Ammon's horn (tissue), 1 donor: ENCODE results near the gene TIMM13.
"Not testable (repeated sequence)": the region's sequence is repeated elsewhere in the genome, so short reads cannot be mapped to it uniquely, and the experiment has no call there.

Source experiments
- DNase-seq: peaks from one replicate; pipeline ENCODE4 v3.0.0-alpha.2; 2016; ENCODE audit warnings: low spot score

Gene TIMM13

DNA sequence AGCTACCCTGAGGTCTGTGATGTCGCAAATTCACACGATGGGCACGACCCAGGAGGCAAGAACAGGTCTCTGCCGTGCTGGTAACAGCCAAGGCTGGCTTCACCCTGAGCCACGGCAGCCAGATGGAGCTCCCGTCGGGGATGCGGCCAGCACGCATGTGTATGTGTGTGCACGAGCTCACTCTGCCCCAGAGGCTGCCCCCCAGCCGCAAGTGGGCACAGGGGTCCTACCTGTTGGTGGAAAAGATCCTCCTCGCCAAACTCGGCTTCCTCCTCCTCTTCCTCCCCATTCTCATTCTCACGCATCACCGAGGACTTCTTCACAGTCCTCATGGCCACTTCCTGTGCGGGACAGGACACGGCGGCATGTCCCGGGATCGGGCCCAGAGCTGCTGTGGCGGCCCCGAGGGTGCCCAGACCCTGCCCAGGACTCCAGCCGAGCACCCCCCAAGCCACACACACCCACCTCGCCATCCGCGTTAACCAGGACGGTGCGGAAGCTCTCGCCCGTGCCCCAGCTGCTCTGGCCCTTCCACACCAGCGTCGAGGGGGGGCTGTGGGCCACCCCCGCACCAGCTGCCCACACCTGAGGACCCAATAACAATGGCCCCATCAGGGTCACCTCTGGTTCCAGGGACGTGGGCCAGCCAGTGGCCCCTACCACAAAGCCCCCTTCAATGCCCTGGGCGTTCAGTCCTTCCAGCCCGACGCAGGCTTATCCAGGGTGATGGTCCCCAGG lies 4.1 kb upstream of the TIMM13 start:
- DNase-seq = no peak

DNA sequence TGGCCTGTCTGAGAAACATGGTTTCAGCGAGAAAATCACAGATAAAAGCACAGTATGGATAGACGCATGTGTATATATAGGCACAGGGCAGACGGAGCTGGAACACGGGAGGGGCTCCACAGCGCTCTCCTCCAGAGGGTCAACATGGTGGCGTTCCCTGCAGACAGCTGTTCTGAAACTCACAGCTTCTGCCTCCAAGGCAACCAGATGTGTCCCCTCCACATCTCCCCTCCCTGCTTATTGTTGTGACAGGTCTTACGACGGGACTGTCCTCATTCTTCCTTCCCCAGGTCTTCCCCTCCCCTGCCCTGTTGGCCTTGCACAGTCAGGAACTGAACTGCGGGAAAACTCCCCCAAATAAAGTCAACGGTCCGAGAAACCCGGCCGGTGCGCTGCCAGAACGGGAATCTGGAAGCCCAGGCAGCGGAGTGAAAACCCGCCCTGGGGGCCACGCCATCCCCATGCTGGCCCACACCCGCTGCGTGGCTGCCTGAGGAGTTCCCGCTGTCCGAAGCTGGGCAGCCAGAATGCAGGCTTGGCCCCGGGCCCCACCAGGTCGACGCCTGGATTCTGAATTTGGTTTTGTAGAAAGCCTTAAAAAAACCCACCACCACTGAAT lies 2.6 kb upstream of the TIMM13 start:
- no peak for DNase-seq

DNA sequence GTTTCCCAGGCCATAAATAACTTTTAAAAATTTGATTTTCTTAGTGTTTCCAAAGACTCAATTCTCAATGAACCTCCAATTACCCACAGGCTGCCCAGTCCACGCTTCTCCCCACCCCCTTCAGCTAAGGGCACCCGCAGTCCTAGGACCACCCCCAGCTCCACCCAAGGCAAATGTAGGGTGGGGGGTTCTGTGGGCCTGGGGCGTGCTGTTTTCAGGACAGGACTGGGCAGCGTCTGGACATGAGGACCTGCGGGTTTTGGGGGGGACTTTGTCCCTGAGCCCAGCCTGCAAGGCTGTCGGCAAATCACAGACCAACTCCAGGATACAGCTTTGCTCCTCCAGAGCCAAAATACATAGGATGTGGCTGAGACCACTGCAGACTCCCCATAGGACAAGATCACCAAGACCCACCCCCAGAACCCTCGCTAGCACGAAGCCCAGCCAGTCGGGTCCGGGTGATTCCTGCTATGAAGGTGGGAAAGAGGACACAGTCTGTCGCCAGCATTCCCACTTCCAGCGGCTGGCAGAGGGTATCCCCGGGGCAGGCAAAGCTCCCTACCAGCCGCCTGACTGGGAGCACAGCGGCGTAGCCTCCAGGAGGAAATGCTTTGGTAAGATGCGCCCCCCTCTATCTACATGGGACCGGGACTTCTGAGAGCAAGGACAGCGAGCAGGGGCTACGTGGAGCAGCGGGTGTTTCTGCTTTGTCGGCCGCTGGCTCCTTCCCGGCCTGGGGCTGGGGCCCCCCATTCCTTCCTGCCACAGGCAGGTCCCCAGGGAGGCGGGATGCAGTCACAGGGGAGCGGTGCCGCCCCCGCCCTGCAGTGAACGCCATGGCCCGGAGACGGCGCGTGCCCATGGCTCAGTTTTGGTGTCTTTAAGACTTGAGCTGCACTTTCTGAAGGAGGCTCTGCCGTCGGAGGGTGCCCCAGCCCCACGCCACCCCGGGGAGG lies 1.6 kb upstream of the TIMM13 start:
- no peak for DNase-seq

DNA sequence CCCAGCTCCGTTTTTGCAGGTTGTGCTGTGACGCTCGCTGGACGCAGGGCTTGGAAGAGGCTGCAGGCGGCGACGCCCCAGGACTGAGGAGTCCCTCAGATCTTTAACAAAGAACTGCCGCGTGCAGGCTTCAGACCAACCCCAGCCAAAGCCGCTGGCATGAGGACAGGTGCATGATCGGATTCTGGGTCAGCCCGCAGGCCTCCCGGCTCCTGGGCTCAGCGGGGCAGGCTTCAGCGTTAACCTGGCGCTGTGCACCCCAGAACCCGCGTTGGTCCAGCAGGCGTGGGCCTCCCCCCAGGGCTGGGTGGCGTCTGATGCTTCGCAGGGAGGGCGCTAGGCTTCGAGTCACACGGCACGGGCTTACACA lies 920 bp upstream of the TIMM13 start:
- peak; percentile 50 for DNase-seq

DNA sequence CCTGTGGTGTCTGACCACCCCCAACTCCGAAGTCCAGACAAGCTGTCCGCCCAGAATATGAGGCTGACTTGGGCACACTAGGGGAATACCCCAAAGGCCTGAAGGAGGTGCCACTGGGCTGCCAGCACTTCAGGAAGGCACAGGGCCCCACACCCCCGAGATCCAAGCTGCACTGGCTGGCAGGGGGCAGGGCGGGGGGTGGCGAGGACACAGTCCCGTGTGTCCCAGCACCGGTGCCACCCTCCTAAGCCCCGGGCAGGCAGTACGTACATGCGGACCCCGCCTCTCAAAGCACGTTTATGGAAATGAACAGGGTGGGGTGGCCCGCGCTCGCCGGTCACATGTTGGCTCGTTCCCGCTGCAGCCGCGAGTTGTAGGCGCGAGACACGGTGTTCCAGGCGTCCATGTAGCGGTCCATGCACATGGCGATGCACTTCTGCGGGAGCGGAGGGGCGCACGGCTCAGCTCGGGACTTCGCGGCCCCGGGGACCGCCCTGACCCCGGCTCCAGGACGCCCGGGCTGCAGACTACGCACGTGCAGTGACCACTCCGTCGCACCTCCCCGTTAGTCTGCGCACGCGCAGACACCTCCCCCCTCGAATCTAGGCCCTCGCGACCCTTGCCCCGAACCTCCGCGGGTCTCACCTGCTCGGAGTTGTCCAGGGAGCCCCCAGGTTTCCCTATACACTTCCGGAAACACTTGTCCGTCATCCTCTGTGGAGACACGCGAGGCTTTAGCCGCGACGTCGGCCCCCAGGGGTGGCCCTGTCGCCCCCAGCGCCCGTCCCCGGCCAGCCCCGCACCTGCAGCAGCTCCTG lies 566 bp downstream of the TIMM13 start:
- DNase-seq = no peak

DNA sequence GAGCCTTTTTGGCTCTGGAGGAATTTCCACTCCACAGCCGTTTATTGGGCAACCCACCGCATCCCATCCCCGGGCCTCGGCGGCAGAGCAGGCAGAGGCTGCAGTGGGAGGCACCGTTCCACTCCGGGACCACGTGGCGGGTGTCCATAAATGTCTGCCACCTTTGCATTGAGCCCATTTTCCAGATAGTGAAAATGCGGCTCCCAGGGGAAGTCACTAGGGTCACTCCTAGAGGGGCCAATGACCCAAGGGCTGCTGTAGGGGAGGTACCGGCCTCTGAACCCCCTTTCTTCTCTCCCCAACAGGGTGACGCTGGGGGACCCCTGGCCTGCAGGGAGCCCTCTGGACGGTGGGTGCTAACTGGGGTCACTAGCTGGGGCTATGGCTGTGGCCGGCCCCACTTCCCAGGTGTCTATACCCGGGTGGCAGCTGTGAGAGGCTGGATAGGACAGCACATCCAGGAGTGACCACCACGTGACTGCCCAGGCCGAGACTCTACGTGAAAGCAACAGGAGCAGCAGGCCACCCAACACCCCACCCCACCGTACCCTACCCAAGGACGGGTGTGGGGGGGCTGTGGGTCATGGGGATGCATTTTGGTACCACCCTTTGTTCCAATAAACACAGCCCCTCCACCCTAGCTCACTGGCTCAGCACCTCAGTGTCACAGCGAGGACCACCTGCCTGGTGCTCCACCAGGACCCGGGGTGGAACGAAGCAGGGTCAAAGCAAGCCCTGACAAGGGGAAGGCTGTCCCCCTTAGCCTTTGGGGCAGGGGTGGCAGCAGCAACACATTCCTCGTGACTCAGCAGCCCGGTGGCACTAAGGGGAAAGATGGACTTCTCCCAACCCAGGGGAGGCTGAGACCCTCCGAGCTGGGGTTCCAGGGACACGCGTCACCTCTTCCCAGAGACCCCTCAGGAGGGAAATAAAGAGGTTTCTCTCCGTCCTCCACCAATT lies 1.5 kb downstream of the TIMM13 start:
- DNase-seq = no peak

DNA sequence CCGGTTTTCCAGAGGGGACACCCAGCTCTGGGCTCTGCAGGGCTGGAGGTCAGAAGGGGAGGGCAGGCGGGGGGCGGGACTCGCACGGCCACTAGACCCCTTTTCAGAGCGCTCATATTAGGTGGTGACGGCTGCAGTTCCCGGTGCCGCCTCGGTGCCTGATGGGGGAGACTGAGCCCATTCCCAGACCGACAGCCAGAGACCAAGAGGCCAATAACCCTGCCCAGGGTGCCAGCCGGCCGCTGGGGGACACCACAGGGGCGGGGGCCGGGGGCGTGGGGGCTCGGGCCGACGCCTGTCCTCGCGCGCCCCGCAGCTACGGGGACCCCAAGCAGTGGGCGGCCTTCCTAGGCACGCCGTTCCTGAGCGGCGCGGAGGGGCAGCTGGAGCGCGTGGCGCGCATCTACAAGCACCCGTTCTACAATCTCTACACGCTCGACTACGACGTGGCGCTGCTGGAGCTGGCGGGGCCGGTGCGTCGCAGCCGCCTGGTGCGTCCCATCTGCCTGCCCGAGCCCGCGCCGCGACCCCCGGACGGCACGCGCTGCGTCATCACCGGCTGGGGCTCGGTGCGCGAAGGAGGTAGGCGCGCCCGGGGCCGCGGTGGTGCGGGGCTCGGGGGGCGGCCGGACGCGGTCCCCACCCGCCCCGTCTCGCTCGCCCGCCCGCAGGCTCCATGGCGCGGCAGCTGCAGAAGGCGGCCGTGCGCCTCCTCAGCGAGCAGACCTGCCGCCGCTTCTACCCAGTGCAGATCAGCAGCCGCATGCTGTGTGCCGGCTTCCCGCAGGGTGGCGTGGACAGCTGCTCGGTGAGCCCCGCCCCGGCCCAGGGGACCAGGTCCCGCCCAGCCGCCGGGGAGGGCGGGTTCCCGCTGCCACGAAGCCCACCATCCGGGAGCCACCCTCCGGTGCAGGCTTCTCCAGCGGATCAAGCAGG lies 2.4 kb downstream of the TIMM13 start:
- DNase-seq = peak; percentile 55

DNA sequence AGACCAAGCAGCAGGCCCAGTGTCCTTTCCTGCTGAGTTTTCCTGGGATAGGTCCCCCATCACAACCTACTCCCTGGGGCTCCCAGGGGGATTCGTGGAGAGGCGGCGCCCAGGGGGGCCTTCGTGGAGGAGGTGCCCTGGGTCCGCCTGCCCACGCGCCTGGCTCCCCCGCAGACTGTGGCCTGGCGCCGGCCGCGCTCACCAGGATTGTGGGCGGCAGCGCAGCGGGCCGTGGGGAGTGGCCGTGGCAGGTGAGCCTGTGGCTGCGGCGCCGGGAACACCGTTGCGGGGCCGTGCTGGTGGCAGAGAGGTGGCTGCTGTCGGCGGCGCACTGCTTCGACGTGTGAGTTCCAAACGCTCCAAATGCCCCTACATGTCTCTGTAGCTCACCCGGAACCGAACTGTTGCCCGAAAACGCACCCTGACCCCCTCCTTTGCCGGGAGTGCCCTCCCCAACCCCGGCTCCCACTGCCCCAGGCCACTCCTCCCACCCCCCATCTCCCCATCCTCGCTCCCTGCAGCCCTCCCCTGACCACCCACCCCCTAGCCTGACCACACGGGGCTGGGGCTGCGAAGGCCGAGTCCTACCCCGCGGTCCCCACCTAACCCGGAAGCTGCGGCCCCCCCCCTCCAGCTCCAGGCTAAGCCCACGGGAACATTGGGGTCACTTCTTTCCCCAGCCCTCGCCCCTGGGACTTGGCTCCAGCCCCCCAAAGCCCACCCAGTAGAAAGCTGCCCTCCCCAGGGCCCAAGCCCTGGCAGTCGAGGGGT lies 3.3 kb downstream of the TIMM13 start:
- DNase-seq = no peak

DNA sequence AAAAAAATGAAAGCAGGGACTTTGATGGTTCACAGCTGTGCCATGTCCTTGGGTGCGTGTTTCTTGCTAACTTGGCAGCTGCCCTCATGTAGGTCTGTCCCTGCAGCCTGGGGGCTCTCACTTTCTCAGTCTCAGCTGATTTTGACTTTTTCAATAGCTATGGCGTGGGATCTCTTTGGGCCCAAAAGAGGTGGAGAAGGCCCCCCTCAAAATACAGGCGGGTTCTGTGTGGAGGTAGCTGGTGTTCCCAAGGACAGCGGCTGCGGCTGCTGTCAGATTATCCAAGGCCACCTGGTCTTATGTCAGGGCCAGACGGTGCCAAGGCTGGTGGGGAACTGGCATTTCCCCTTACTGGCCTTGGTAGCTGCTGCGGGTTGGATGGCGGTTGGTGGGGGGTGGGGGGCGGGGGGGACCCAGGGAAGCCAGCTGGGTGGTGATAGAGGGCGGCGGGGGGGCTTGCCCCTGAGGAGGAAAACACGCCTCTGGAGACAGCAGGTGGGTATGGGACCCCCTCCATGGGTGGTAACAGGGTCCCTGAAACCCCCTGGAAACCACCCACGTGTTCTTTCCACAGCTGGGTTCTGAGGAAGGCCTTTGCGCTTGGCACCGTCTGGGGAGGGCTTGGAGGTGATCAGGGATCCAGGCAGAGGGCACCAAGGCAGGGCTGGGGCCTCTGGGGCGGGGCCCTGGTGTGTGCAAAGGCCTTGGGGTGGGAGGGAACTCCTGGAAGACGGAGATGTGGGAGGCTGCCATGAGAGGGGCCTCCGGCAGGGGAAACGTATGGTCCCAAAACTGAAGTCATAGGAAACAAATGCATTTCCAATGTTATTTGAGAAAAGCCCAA lies 4.1 kb downstream of the TIMM13 start:
- peak; percentile 0 for DNase-seq

DNA sequence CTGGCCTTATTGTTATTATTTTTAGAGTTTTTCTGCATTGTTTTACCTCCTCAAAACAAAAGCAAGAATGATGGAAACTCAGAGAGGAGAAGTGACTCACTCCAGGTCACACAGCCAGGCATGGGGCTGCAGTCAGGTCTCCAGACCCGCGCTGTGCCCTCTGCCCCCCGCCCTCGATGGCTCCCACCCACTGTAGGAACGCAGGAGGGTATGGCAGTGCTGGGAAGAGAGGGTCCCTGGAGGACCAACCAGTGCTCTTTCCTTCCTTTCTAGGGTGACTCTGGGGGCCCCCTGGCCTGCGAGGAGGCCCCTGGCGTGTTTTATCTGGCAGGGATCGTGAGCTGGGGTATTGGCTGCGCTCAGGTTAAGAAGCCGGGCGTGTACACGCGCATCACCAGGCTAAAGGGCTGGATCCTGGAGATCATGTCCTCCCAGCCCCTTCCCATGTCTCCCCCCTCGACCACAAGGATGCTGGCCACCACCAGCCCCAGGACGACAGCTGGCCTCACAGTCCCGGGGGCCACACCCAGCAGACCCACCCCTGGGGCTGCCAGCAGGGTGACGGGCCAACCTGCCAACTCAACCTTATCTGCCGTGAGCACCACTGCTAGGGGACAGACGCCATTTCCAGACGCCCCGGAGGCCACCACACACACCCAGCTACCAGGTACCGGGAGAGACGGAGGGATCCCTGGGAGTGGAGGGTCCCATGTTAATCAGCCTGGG lies 5.6 kb downstream of the TIMM13 start:
- DNase-seq = no peak

DNA sequence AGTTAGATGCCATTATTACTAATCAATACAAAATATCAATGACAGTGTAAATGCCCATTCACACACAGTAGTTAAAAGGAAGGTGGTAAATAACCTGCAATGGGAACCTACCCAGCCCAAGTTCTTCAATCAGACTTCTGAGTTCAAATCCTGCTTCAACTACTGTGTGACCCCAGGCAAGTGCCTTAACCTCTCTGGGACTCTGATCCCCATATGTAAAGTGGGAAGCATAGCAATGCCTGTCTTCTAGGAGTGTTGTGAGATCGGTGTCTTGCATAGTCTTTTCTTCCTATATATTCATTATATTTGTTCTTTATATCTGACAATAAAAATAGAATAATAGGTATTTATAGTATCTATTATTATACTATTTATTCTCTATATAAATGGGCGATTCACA lies 6.9 kb downstream of the TIMM13 start:
- DNase-seq = no peak

DNA sequence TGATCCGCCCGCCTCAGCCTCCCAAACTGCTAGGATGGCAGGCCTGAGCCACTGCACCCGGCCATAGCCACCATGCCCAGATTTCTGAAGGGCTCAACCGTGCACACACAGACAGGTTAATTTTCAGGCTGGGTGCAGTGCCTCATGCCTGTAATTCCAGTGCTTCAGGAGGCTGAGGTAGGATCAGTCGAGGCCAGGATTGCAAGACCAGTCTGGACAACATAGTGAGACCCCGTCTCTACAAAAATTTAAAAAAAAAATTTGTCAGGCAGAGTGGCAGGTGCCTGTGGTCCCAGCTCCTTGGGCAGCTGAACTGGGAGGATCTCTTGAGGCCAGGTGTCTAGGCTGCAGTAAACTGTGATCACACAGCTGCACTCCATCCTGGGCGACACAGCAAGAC lies 7.6 kb downstream of the TIMM13 start:
- DNase-seq = no peak

DNA sequence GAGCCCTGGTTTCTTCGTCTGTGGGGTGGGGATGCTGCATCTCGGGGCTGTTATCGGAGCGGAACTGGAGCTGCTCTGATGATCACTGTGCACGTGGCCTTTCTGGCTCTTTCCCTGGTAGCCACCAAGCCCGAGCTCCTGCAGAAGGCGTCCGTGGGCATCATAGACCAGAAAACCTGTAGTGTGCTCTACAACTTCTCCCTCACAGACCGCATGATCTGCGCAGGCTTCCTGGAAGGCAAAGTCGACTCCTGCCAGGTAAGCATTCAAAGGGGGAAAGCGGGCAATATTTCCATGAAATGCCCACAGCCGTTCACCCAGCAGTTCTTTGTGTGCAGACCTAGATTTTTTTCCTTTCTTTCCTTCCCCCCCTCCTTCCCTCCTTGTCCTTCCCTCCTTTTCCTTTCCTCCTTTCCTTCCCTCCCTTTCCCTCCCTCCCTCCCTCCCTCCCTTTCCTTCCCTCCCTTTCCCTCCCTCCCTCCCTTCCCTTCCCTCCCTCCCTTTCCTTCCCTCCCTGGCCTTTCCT lies 9.4 kb downstream of the TIMM13 start:
- no peak for DNase-seq

DNA sequence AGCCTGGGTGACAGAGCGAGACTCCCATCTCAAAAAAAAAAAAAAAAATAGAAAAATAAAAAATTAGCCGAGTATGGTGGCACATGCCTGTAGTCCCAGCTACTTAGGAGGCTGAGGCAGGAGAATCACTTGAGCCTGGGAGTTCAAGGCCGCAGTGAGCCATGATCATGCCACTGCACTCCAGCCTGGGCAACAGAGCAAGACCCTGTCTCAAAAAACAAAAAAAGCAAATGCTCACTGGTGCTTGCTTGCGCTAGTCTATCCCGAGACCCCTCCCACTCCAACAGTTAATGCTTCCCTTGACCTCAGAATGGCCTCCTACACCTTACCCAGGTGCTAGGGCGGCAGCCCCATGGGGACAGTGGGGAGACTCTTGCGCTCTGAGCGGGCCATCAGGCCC lies 9.9 kb downstream of the TIMM13 start:
- DNase-seq = not testable (repeated sequence)

DNA sequence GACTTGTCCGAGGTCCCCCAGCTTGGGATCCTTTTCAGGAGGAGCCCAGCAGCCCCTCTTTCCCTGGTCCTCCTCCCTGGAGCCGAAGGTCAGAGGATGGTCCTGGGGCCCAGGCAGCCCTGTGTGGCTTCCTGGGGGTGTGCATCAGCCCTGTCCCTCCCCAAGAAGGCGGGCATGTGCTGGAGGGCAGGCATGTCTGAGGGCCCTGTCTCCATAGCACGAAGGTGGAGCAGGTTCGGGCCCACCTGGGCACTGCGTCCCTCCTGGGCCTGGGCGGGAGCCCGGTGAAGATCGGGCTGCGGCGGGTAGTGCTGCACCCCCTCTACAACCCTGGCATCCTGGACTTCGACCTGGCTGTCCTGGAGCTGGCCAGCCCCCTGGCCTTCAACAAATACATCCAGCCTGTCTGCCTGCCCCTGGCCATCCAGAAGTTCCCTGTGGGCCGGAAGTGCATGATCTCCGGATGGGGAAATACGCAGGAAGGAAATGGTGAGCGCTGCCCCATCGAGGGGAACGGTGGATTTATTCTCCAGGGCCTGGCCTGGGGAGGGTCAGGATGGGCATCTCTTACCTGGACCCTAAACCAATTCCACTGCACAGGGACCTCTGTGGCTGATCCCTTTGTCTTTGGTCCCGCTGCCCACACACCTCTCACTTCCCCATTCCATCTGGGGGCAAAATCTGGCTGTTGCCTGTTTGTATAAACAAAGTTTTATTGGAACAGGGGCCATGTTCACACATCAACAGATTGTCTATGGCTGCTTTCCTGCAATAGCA lies 10.9 kb downstream of the TIMM13 start:
- DNase-seq = no peak

DNA sequence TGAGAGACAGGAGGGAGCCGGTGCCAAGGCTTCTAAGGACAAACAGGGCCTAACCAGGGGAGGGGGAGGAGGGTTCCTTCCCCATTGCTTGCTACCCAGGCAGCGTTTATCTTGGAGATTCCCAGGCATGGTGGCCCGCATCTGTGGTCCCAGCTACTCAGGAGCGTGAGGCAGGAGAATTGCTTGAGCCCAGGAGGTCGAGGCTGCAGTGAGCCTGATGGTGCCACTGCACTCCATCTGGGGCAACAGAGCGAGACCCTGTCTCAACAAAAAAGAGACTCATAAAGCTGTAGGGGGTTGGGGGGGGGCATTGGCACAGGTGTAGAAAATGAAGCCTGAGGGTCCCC lies 11.4 kb downstream of the TIMM13 start:
- DNase-seq = no peak
